ENCODE data around the gene ISYNA1. TPM values are rescaled to one million over a fixed set of nuclear protein-coding genes. Genes with fewer than 3 reads are reported as not detected.
A peak's percentile ranks its signal among the peaks of the same experiment; 100 is the strongest.

Gene ISYNA1
- total RNA-seq, 1 experiment from 2014 or later = 236 TPM

- 0 out of 2 replicates have a peak, but pooled peaks have one; percentile 41 for TF ChIP-seq HMGXB4 (CRISPR knock-in tag; IDR thresholded peaks at IDR 0.05)
- peak; percentile 22 for TF ChIP-seq GABPB1 (CRISPR knock-in tag; IDR thresholded peaks at IDR 0.05)
- no peak for TF ChIP-seq JUN (CRISPR knock-in tag; IDR thresholded peaks at IDR 0.05)
- H3K27ac Mint-ChIP-seq = peak overlapping the region; percentile 11; the same call in 1 of the 2 replicates
- ATAC-seq = no peak
- H3K4me1 Mint-ChIP-seq = peaks cover 19% of the 10 kb centered on the region
- H3K9me3 Mint-ChIP-seq = no peaks in the 10 kb centered on the region
- peaks cover 32% of the 10 kb centered on the region for H3K27me3 Mint-ChIP-seq (ENCODE audit: low read depth)
- ChIA-PET POLR2A (interaction anchor here (0.5 to 3.3 kb wide), 2 partner anchors 28 to 110 kb away, joined by 3 to 28 read pairs; partner anchors contain the start of gene JUND), CTCF (interaction anchor here (1.1 to 6.1 kb wide), 4 partner anchors 11 to 110 kb away, joined by 4 to 106 read pairs (median 40); partner anchors contain the start of gene JUND)
- peaks cover 11% of the 10 kb centered on the region for H3K36me3 Mint-ChIP-seq
- DNase-seq (ENCODE audit: low spot score) = no peak
- no peak overlapping the region for H3K4me3 Mint-ChIP-seq
Measured at GRCh38 chr19:18390065-18390907, 47.6 kb downstream of the ISYNA1 start.

GRCh38 chr19:18389726-18390064, 48.2 kb downstream of the ISYNA1 start:
- Mint-ChIP-seq H3K27me3 (ENCODE audit: low read depth) (peaks cover 32% of the 10 kb centered on the region), H3K27ac (no peak overlapping the region), H3K36me3 (peaks cover 11% of the 10 kb centered on the region), H3K4me1 (peaks cover 25% of the 10 kb centered on the region), H3K9me3 (no peaks in the 10 kb centered on the region), H3K4me3 (no peak overlapping the region)
- ATAC-seq (no peak), DNase-seq (ENCODE audit: low spot score) (no peak)
- TF ChIP-seq E2F4 (CRISPR knock-in tag; IDR thresholded peaks at IDR 0.05; ENCODE audit: borderline replicate concordance, low read depth) (no peak), RORB (CRISPR knock-in tag; IDR thresholded peaks at IDR 0.05) (no peak), GABPB1 (CRISPR knock-in tag; IDR thresholded peaks at IDR 0.05) (0 out of 2 replicates have a peak, but pooled peaks have one; percentile 2)
- CTCF ChIA-PET = interaction anchor here (2.2 to 6.1 kb wide), 11 partner anchors 7 to 157 kb away, joined by 8 to 106 read pairs (median 27); partner anchors contain the start of genes JUND, LRRC25, LSM4 and SSBP4
- POLR2A ChIA-PET = interaction anchor here (3.3 kb wide), 1 partner anchor 109 kb away, joined by 28 read pairs; the partner anchor contains the start of gene JUND

- CTCF ChIA-PET = interaction anchor here (0.6 to 6.1 kb wide), 29 partner anchors 8 to 1030 kb away, joined by 3 to 106 read pairs (median 14); partner anchors contain the start of genes IQCN, JUND, LRRC25 and LSM4
- ATAC-seq (no peak), DNase-seq (ENCODE audit: low spot score) (no peak)
- H3K4me1 Mint-ChIP-seq = peaks cover 29% of the 10 kb centered on the region
- no peak overlapping the region for H3K27ac Mint-ChIP-seq
- TF ChIP-seq ZSCAN18 (CRISPR knock-in tag; IDR thresholded peaks at IDR 0.05) (no peak), GTF2I (CRISPR knock-in tag; conservative IDR thresholded peaks at IDR 0.05) (peak; percentile 84; the same call in 1 of the 2 replicates), ZNF121 (CRISPR knock-in tag; IDR thresholded peaks at IDR 0.05) (peak; percentile 18; the same call in 1 of the 2 replicates), FOXP4 (CRISPR knock-in tag; IDR thresholded peaks at IDR 0.05) (no peak), NFE2L1 (CRISPR knock-in tag; IDR thresholded peaks at IDR 0.05) (no peak), ERG (CRISPR knock-in tag; IDR thresholded peaks at IDR 0.05) (no peak), NR3C1 (CRISPR knock-in tag; conservative IDR thresholded peaks at IDR 0.05; ENCODE audit: low read depth) (no peak), GRHL2 (CRISPR knock-in tag; IDR thresholded peaks at IDR 0.05; ENCODE audit: insufficient replicate concordance, severe bottlenecking) (no peak), ZBTB43 (CRISPR knock-in tag; IDR thresholded peaks at IDR 0.05) (no peak), TEAD4 (CRISPR knock-in tag; IDR thresholded peaks at IDR 0.05) (no peak), FOXJ3 (CRISPR knock-in tag; IDR thresholded peaks at IDR 0.05; ENCODE audit: borderline replicate concordance) (no peak)
- H3K4me3 Mint-ChIP-seq = no peak overlapping the region
- H3K27me3 Mint-ChIP-seq (ENCODE audit: low read depth) = peaks cover 32% of the 10 kb centered on the region
- no peaks in the 10 kb centered on the region for H3K9me3 Mint-ChIP-seq
- POLR2A ChIA-PET = interaction anchor here (0.6 to 3.3 kb wide), 4 partner anchors 22 to 109 kb away, joined by 4 to 28 read pairs (median 4); partner anchors contain the start of gene JUND
- H3K36me3 Mint-ChIP-seq = peaks cover 11% of the 10 kb centered on the region
Measured at GRCh38 chr19:18388960-18389725, 48.8 kb downstream of the ISYNA1 start.

All from WTC11 (cell line).